HEK293T (cell line): ENCODE data around the gene COL27A1.

Source experiments
- BHLHE40 ChIP-seq: fragments of 450-650 bp; IDR thresholded peaks from 2 replicates; pipeline ENCODE4 v1.6.1; 2016; ENCODE audit warnings: mild to moderate bottlenecking, moderate library complexity, borderline replicate concordance
- ELF4 ChIP-seq: fragments of 450-650 bp; IDR thresholded peaks from 2 replicates; pipeline ENCODE4 v1.6.1; 2017; ENCODE audit warnings: antibody characterized with exemption
- PKNOX1 ChIP-seq: fragments of 450-650 bp; IDR thresholded peaks from 2 replicates; pipeline ENCODE4 v1.6.1; 2016
- SP1 ChIP-seq: fragments of 450-650 bp; IDR thresholded peaks from 2 replicates; pipeline ENCODE4 v1.6.1; 2017
- SUZ12 ChIP-seq: fragments of 450-650 bp; IDR thresholded peaks from 2 replicates; pipeline ENCODE4 v1.6.1; 2016; ENCODE audit warnings: mild to moderate bottlenecking

DNA sequence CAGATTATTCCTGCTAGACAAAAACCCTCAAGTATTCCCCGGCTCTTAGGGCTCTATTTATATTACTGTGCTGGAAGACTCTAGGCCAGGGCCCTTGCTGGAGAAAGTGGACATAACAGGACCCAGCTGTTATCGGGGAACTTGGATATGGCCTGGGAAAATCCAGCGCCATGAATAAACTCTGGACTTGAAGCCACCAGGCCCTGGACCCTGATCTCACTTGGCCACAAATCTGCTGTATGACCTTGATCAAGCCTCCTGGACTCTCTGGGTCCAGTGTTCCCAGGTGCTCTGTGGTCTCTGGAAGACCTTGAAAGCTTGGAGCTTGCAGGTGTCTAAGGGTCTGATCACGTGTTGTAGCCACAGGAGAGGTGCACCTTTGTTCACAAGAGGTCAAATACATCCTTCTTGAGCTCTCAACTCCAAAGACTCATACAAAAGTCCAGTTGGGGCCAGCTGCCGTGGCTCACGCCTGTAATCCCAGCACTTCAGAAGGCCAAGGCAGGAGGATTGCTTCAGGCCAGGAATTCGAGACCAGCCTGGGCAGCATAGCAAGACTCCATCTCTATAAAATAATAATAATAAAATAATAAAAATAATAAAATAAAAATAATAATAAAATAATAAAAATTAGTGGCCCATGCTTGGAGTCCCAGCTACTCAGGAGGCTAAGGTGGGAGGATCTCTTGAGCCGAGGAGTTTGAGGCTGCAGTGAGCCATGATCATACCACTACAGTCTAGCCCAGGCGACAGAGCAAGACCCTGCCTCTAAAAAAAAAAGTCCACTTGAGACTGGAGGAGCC lies 26.5 kb downstream of the COL27A1 start:
- TF ChIP-seq BHLHE40 = no peak
- TF ChIP-seq ELF4 = no peak
- TF ChIP-seq SUZ12 = no peak
- no peak for TF ChIP-seq SP1
- TF ChIP-seq PKNOX1 = no peak
